ENCODE measurements around the gene USO1. TPM values are rescaled to one million over a fixed set of nuclear protein-coding genes. Genes with fewer than 3 reads are reported as not detected.
A peak's percentile ranks its signal among the peaks of the same experiment; 100 is the strongest.
"Not testable (repeated sequence)": the region's sequence is repeated elsewhere in the genome, so short reads cannot be mapped to it uniquely, and the experiment has no call there.

Gene USO1
- total and polyA plus RNA-seq, 7 experiments from 2014 or later = 17.8 to 54.8 (median 30.4) TPM

DNA sequence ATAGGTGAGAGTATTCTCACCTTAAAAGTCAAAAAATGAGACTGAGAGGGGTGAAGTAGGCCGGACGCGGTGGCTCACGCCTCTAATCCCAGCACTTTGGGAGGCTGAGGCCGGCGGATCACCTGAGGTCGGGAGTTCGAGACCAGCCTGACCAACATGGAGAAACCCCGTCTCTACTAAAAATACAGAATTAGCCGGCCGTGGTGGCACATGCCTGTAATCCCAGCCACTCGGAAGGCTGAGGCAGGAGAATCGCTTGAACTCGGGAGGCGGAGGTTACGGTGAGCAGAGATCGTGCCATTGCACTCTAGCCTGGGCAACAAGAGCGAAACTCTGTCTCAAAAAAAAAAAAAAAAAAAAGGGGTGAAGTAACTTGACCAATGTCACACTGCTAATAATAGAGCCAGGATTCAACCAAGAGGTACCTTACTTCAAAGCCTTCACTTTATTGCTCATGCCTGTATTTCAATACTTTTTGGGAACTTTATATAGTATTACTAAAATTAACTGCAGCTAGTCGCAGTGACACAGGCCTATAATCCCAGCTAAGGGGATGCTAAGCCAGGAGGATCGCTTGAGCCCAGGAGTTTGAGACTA is 1.7 kb downstream of the USO1 start:
- Mint-ChIP-seq H3K4me3 (peak overlapping the region; percentile 93 to 100 (median 100)), H3K27ac (peak overlapping the region in 8 of 9 donors; percentile 96 to 100 (median 99)), H3K36me3 (peaks cover 0 to 16% (median 0%) of the 10 kb centered on the region in 5 donors), H3K4me1 (peaks cover 32 to 65% (median 59%) of the 10 kb centered on the region in 7 donors)
- H3K27ac ChIP-seq (ENCODE audit: low read depth, low read length) = peak overlapping the region; percentile 91
- ATAC-seq; H3K9me3 Mint-ChIP-seq; H3K9me3 ChIP-seq (ENCODE audit: control insufficient read depth in 2 of 3, low read length in 3 of 3); H3K27me3 ChIP-seq (ENCODE audit: control insufficient read depth in 2 of 2, insufficient read depth in 2 of 2, low read length in 2 of 2); H3K36me3 ChIP-seq (ENCODE audit: control insufficient read depth in 2 of 3, insufficient read depth in 3 of 3, low read length in 3 of 3); H3K27me3 Mint-ChIP-seq; H3K4me3 ChIP-seq (ENCODE audit: low read length); DNase-seq: not testable (repeated sequence)
- POLR2A ChIA-PET = interaction anchor here (0.6 to 9.6 kb wide), 8 partner anchors 9 to 1300 kb away, joined by 3 to 148 read pairs (median 4); partner anchors contain the start of genes G3BP2 and NAAA
- intact Hi-C loops (cut with micrococcal nuclease) = loop anchor here (2.0 kb wide), 3 partner anchors 17 to 265 kb away; partner anchors contain the start of gene SDAD1 (in 1 of the 2)
- CTCF ChIA-PET = interaction anchor here (0.6 kb wide), 2 partner anchors 9 to 122 kb away, joined by 4 to 5 read pairs; no protein-coding TSS in a partner anchor
- peaks cover 25 to 30% of the 10 kb centered on the region in 2 donors for H3K4me1 ChIP-seq (ENCODE audit: control insufficient read depth in 2 of 2, insufficient read depth in 2 of 2, low read length in 2 of 2)

DNA sequence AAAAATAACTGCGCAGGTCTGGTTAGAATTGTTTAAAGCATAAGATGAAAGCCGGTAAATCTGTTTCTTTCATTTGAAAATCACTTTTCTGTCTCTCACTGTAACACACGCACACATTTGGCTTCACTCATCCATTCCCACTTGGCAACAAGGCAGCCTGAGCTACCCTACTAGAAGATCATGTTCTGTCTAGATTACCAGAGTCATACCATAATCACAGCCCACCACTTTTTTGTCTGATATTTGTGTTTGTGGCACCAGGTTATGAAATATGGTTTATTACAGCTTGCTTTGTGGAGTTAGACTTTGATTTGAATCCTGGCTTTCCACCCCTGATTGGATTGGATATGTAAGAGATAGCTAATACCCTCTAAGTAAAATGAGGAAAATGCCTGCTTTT is 2.2 kb downstream of the USO1 start:
- H3K4me3 Mint-ChIP-seq = peak overlapping the region; percentile 53 to 100 (median 86)
- H3K4me1 Mint-ChIP-seq = peaks cover 32 to 64% (median 57%) of the 10 kb centered on the region in 7 donors
- H3K27ac Mint-ChIP-seq = peak overlapping the region in 8 of 9 donors; percentile 4 to 98 (median 66)
- peak overlapping the region; percentile 2 for H3K27ac ChIP-seq (ENCODE audit: low read depth, low read length)
- peaks cover 25 to 30% of the 10 kb centered on the region in 2 donors for H3K4me1 ChIP-seq (ENCODE audit: control insufficient read depth in 2 of 2, insufficient read depth in 2 of 2, low read length in 2 of 2)
- intact Hi-C loops (cut with micrococcal nuclease) = no loop called here
- no peak overlapping the region for H3K4me3 ChIP-seq (ENCODE audit: low read length)
- peaks cover 0 to 4% (median 0%) of the 10 kb centered on the region in 5 donors for H3K27me3 Mint-ChIP-seq
- H3K36me3 ChIP-seq (ENCODE audit: control insufficient read depth in 2 of 3, insufficient read depth in 3 of 3, low read length in 3 of 3) = peaks cover 0 to 6% (median 0%) of the 10 kb centered on the region in 3 experiments
- no peak for DNase-seq
- peaks cover 0 to 4% (median 0%) of the 10 kb centered on the region in 11 donors for H3K9me3 Mint-ChIP-seq
- ChIA-PET POLR2A (interaction anchor here (0.6 to 9.6 kb wide), 8 partner anchors 8 to 1301 kb away, joined by 3 to 148 read pairs (median 4); partner anchors contain the start of gene G3BP2), CTCF (interaction anchor here (0.6 kb wide), 1 partner anchor 121 kb away, joined by 4 read pairs; no protein-coding TSS in a partner anchor)
- no peak for ATAC-seq
- peaks cover 0 to 16% (median 0%) of the 10 kb centered on the region in 5 donors for H3K36me3 Mint-ChIP-seq
- no peaks in the 10 kb centered on the region for H3K27me3 ChIP-seq (ENCODE audit: control insufficient read depth in 2 of 2, insufficient read depth in 2 of 2, low read length in 2 of 2)
- H3K9me3 ChIP-seq (ENCODE audit: control insufficient read depth in 2 of 3, low read length in 3 of 3) = no peaks in the 10 kb centered on the region

DNA sequence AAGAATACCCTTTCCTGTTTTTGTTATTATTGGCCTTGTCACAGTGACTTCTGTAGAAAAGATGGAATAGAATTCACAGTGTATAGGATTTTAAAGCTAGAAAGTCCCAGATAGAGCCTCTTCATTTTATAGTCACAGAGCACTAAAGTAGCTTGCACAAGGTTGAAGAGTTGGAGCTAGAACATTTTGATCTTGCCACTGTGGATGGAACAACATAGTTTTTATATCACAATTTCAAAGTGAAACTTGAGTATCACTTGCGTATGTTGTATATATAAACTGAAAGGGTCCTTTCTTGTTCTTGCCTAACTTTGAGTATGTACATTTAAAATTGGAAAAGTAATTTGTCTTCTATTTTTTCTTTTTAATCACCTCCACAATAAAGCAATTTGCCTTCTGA is 2.7 kb downstream of the USO1 start:
- Mint-ChIP-seq H3K27me3 (peaks cover 0 to 4% (median 0%) of the 10 kb centered on the region in 5 donors), H3K36me3 (peaks cover 0 to 17% (median 0%) of the 10 kb centered on the region in 5 donors), H3K4me1 (peaks cover 32 to 59% (median 52%) of the 10 kb centered on the region in 7 donors), H3K9me3 (peaks cover 0 to 4% (median 0%) of the 10 kb centered on the region in 11 donors), H3K27ac (peak overlapping the region in 7 of 9 donors; percentile 4 to 98 (median 35)), H3K4me3 (peak overlapping the region in 8 of 10 donors; percentile 53 to 100 (median 86))
- ChIA-PET POLR2A (interaction anchor here (0.6 to 9.6 kb wide), 7 partner anchors 8 to 78 kb away, joined by 3 to 148 read pairs (median 4); partner anchors contain the start of gene G3BP2), CTCF (no interaction called here)
- peaks cover 25 to 30% of the 10 kb centered on the region in 2 donors for H3K4me1 ChIP-seq (ENCODE audit: control insufficient read depth in 2 of 2, insufficient read depth in 2 of 2, low read length in 2 of 2)
- DNase-seq (no peak), ATAC-seq (no peak)
- H3K9me3 ChIP-seq (ENCODE audit: control insufficient read depth in 2 of 3, low read length in 3 of 3) = no peaks in the 10 kb centered on the region
- intact Hi-C loops (cut with micrococcal nuclease) = no loop called here
- H3K36me3 ChIP-seq (ENCODE audit: control insufficient read depth in 2 of 3, insufficient read depth in 3 of 3, low read length in 3 of 3) = peaks cover 0 to 6% (median 0%) of the 10 kb centered on the region in 3 experiments
- H3K27ac ChIP-seq (ENCODE audit: low read depth, low read length) = no peak overlapping the region
- H3K27me3 ChIP-seq (ENCODE audit: control insufficient read depth in 2 of 2, insufficient read depth in 2 of 2, low read length in 2 of 2) = no peaks in the 10 kb centered on the region
- no peak overlapping the region for H3K4me3 ChIP-seq (ENCODE audit: low read length)

DNA sequence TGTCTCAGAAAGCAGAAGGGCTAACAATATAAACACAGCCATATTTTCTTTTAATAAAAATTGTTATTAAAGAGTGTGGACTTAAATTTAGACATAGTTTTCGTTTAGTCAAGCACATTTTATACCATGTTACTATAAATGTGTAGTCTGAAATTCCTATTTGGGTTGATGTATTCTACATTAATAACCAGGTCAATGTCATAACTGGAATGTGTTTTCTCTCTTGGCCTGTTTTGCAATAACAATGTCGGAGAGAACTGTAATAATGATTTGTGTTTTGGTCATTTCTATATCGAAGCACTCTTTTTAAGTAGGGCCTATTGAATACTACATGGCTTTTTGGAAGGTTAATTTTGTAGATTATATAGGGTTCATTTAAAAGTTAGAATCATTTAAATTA is 5.5 kb downstream of the USO1 start:
- ChIA-PET POLR2A (interaction anchor here (0.7 to 9.6 kb wide), 2 partner anchors 58 to 334 kb away, joined by 4 to 148 read pairs; partner anchors contain the start of gene G3BP2), CTCF (interaction anchor here (0.7 kb wide), 1 partner anchor 58 kb away, joined by 3 read pairs; no protein-coding TSS in a partner anchor)
- Histone ChIP-seq H3K36me3 (ENCODE audit: control insufficient read depth in 2 of 3, insufficient read depth in 3 of 3, low read length in 3 of 3) (peaks cover 0 to 2% (median 0%) of the 10 kb centered on the region in 3 experiments), H3K4me1 (ENCODE audit: control insufficient read depth in 2 of 2, insufficient read depth in 2 of 2, low read length in 2 of 2) (peaks cover 14 to 15% of the 10 kb centered on the region in 2 donors), H3K4me3 (ENCODE audit: low read length) (no peak overlapping the region), H3K27me3 (ENCODE audit: control insufficient read depth in 2 of 2, insufficient read depth in 2 of 2, low read length in 2 of 2) (no peaks in the 10 kb centered on the region), H3K9me3 (ENCODE audit: control insufficient read depth in 2 of 3, low read length in 3 of 3) (no peaks in the 10 kb centered on the region), H3K27ac (ENCODE audit: low read depth, low read length) (no peak overlapping the region)
- Mint-ChIP-seq H3K27ac (no peak overlapping the region), H3K4me1 (peaks cover 29 to 55% (median 44%) of the 10 kb centered on the region in 7 donors), H3K36me3 (peaks cover 0 to 25% (median 10%) of the 10 kb centered on the region in 5 donors), H3K4me3 (no peak overlapping the region), H3K27me3 (no peaks in the 10 kb centered on the region), H3K9me3 (peaks cover 0 to 4% (median 0%) of the 10 kb centered on the region in 11 donors)
- intact Hi-C loops (cut with micrococcal nuclease) = no loop called here
- DNase-seq (no peak), ATAC-seq (no peak)

DNA sequence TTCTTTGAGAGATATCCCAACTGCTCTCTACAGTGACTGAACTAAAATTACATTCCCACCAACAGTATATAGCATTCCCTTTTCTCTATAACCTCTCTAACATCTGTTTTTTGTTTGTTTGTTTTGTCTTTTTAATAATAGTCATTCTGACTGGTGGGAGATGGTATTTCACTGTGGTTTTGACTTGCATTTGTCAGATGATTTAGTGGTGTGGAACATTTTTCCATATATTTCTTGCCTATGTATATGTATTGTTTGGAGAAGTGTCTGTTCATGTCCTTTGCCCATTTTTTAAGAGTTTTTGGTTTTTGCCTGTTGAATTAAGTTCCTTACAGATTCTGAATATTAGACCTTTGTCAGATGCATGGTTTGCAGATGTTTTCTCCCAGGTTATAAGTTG is 9.0 kb downstream of the USO1 start:
- Histone ChIP-seq H3K9me3 (ENCODE audit: control insufficient read depth in 2 of 3, low read length in 3 of 3) (no peaks in the 10 kb centered on the region), H3K4me1 (ENCODE audit: control insufficient read depth in 2 of 2, insufficient read depth in 2 of 2, low read length in 2 of 2) (no peaks in the 10 kb centered on the region), H3K36me3 (ENCODE audit: control insufficient read depth in 2 of 3, insufficient read depth in 3 of 3, low read length in 3 of 3) (no peaks in the 10 kb centered on the region), H3K4me3 (ENCODE audit: low read length) (no peak overlapping the region), H3K27me3 (ENCODE audit: control insufficient read depth in 2 of 2, insufficient read depth in 2 of 2, low read length in 2 of 2) (no peaks in the 10 kb centered on the region), H3K27ac (ENCODE audit: low read depth, low read length) (no peak overlapping the region)
- no peaks in the 10 kb centered on the region for H3K27me3 Mint-ChIP-seq
- H3K4me1 Mint-ChIP-seq = peaks cover 20 to 48% (median 25%) of the 10 kb centered on the region in 7 donors
- peaks cover 0 to 4% (median 0%) of the 10 kb centered on the region in 11 donors for H3K9me3 Mint-ChIP-seq
- ATAC-seq (no peak), DNase-seq (no peak)
- peaks cover 0 to 25% (median 20%) of the 10 kb centered on the region in 5 donors for H3K36me3 Mint-ChIP-seq
- no peak overlapping the region for H3K4me3 Mint-ChIP-seq
- H3K27ac Mint-ChIP-seq = no peak overlapping the region
- ChIA-PET CTCF (interaction anchor here (0.6 kb wide), 1 partner anchor 10 kb away, joined by 4 read pairs; no protein-coding TSS in a partner anchor), POLR2A (interaction anchor here (1.2 kb wide), 1 partner anchor 9 kb away, joined by 3 read pairs; the partner anchor contains the start of gene USO1)
- intact Hi-C loops (cut with micrococcal nuclease) = no loop called here

DNA sequence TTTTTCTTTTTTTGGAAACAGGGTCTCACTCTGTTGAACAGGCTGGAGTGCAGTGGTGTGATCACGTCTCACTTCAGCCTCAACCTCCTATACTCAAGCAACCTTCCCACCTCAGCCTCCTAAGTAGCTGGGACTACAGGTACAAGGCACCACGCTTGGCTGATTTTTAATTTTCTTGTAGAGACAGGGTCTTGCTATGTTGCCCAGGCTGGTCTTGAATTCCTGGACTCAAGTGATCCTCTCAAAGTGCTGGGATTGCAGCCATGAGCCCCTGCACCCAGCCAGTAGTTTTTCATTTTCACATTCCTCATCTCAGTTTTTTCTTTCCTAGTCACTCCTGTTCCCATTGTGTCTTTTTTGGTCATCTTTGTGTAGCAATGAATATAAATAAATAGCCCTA is 11.1 kb downstream of the USO1 start:
- H3K27me3 Mint-ChIP-seq = no peaks in the 10 kb centered on the region
- peak overlapping the region in 1 of 10 donors; percentile 34 for H3K4me3 Mint-ChIP-seq
- peaks cover 0 to 4% (median 0%) of the 10 kb centered on the region in 11 donors for H3K9me3 Mint-ChIP-seq
- H3K4me1 Mint-ChIP-seq = peaks cover 16 to 43% (median 25%) of the 10 kb centered on the region in 7 donors
- no peaks in the 10 kb centered on the region for H3K9me3 ChIP-seq (ENCODE audit: control insufficient read depth in 2 of 3, low read length in 3 of 3)
- DNase-seq = no peak
- no peak overlapping the region for H3K4me3 ChIP-seq (ENCODE audit: low read length)
- H3K36me3 ChIP-seq (ENCODE audit: control insufficient read depth in 2 of 3, insufficient read depth in 3 of 3, low read length in 3 of 3) = peaks cover 0 to 4% (median 0%) of the 10 kb centered on the region in 3 experiments
- ChIA-PET CTCF (interaction anchor here (1.1 kb wide), 1 partner anchor 11 kb away, joined by 7 read pairs; the partner anchor contains the start of gene USO1), POLR2A (interaction anchor here (1.0 kb wide), 1 partner anchor 11 kb away, joined by 4 read pairs; the partner anchor contains the start of gene USO1)
- H3K4me1 ChIP-seq (ENCODE audit: control insufficient read depth in 2 of 2, insufficient read depth in 2 of 2, low read length in 2 of 2) = no peaks in the 10 kb centered on the region
- intact Hi-C loops (cut with micrococcal nuclease) = no loop called here
- ATAC-seq = no peak
- H3K27me3 ChIP-seq (ENCODE audit: control insufficient read depth in 2 of 2, insufficient read depth in 2 of 2, low read length in 2 of 2) = no peaks in the 10 kb centered on the region
- no peak overlapping the region for H3K27ac ChIP-seq (ENCODE audit: low read depth, low read length)
- H3K36me3 Mint-ChIP-seq = peaks cover 0 to 23% (median 17%) of the 10 kb centered on the region in 5 donors
- H3K27ac Mint-ChIP-seq = no peak overlapping the region
